OCI-LY1 (cell line): ENCODE data around the gene GOLGA1.

Source experiments
- H2AFZ ChIP-seq: fragments of 200-600 bp; sonication (generic), shearing (Covaris generic); 2 replicates; pipeline ENCODE4 v1.6.0; 2014; ENCODE audit warnings: antibody characterized with exemption, mild to moderate bottlenecking, low read length
- H3F3A ChIP-seq: fragments of 200-600 bp; sonication (generic), shearing (Covaris generic); 2 replicates; pipeline ENCODE4 v1.6.0; 2014; ENCODE audit warnings: mild to moderate bottlenecking, antibody characterized with exemption, low read length, moderate library complexity; ENCODE audit not compliant: insufficient read depth
- H3K27ac ChIP-seq: fragments of 200-600 bp; sonication (generic); 2 replicates; pipeline ENCODE4 v1.5.1; 2014; ENCODE audit warnings: low read length, mixed run types, mild to moderate bottlenecking, low read depth; ENCODE audit not compliant: poor library complexity, severe bottlenecking
- H3K27me3 ChIP-seq: fragments of 200-600 bp; sonication (generic); 2 replicates; pipeline ENCODE4 v1.6.0; 2014; ENCODE audit warnings: antibody characterized with exemption, mild to moderate bottlenecking, low read length, moderate library complexity; ENCODE audit not compliant: insufficient read depth
- H3K36me3 ChIP-seq: fragments of 200-600 bp; sonication (generic); 2 replicates; pipeline ENCODE4 v1.6.1; 2014; ENCODE audit warnings: mild to moderate bottlenecking, antibody characterized with exemption, low read length, moderate library complexity, mixed read lengths; ENCODE audit not compliant: insufficient read depth
- H3K4me1 ChIP-seq: fragments of 200-600 bp; sonication (generic); 2 replicates; pipeline ENCODE4 v1.5.1; 2014; ENCODE audit warnings: mild to moderate bottlenecking, low read length, moderate library complexity; ENCODE audit not compliant: insufficient read depth, severe bottlenecking
- H3K4me2 ChIP-seq: fragments of 200-600 bp; sonication (generic), shearing (Covaris generic); 2 replicates; pipeline ENCODE4 v1.6.1; 2014; ENCODE audit warnings: low read length
- H3K4me3 ChIP-seq: fragments of 200-600 bp; sonication (generic); 2 replicates; pipeline ENCODE4 v1.5.1; 2014; ENCODE audit warnings: low read length, low read depth, mild to moderate bottlenecking, mixed read lengths; ENCODE audit not compliant: poor library complexity, severe bottlenecking
- H3K79me2 ChIP-seq: fragments of 200-600 bp; shearing (Covaris generic); 2 replicates; pipeline ENCODE4 v1.6.1; 2016; ENCODE audit warnings: mixed run types, low read length, mixed read lengths; ENCODE audit not compliant: insufficient read depth
- H3K9ac ChIP-seq: fragments of 200-600 bp; sonication (generic), shearing (Covaris generic); 2 replicates; pipeline ENCODE4 v1.6.1; 2014; ENCODE audit warnings: mild to moderate bottlenecking, low read length, mixed read lengths
- H3K9me2 ChIP-seq: fragments of 200-600 bp; sonication (generic), shearing (Covaris generic); 2 replicates; pipeline ENCODE4 v1.6.1; 2014; ENCODE audit warnings: low read depth, mild to moderate bottlenecking, low read length, mixed read lengths
- H3K9me3 ChIP-seq: fragments of 200-600 bp; shearing (Covaris generic); 2 replicates; pipeline ENCODE4 v1.6.1; 2014; ENCODE audit warnings: low read length, mixed read lengths
- H4K20me1 ChIP-seq: fragments of 200-600 bp; sonication (generic), shearing (Covaris generic); 2 replicates; pipeline ENCODE4 v1.6.0; 2016; ENCODE audit warnings: mild to moderate bottlenecking, low read length; ENCODE audit not compliant: insufficient read depth
- EZH2 ChIP-seq: fragments of 200-600 bp; sonication (generic), shearing (Covaris generic); IDR thresholded peaks from 2 replicates; pipeline ENCODE4 v1.8.0; 2017; ENCODE audit warnings: borderline replicate concordance, mixed run types, mild to moderate bottlenecking, antibody characterized with exemption, low read length, moderate library complexity, mixed read lengths
- TF ChIP-seq, protein P1 (sequence below): fragments of 200-600 bp; sonication (generic), shearing (Covaris generic); IDR thresholded peaks from 2 replicates; pipeline ENCODE4 v1.5.1; 2017; ENCODE audit warnings: mild to moderate bottlenecking, antibody characterized with exemption, low read length, moderate library complexity, mixed read lengths

Gene GOLGA1

DNA sequence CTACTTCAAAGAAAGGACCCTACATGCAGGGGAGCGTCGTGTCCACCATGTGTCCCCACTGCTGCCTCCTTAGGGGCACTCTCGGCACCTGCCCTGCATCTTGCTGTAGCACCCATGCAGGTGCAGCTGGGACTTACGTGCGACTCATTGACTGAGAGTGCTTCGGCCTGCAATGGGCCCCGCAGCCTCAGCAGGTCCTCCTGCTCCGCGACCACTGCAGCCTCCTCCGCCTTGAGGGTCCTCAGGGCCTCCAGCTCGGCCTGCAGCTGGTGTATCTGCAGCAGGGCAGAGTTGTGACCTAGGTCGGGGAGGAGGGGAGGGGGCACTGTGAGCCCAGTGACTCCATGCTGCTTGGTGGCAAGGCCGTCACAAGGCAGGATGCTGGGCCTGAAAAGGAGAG, 51.9 kb downstream of the GOLGA1 start:
- H3K4me2 ChIP-seq, result no peak overlapping the region
- H3K9ac ChIP-seq, result no peak overlapping the region

DNA sequence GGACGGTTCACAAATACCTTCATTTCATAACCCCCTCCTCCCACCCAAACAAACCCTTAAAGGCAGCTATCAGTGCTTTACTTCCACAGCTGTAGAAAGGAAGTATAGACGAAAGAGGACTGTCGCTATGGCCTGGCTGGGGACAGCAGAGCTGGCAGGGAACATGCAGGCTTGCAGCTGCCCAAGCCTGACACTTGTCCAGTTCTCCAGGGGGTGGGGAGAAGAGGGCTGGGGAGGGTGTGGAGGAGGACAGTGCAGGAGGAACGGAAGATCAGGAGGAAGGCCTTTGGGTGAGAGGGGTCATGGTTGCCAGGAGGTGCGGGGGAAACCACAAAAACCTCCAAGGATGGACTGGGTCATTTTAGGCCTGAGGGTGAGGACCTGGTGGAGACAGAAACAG, 53.1 kb downstream of the GOLGA1 start:
- no peak overlapping the region for H3K4me3 ChIP-seq
- no peak overlapping the region for H3K4me2 ChIP-seq
- TF ChIP-seq, protein P1, sequence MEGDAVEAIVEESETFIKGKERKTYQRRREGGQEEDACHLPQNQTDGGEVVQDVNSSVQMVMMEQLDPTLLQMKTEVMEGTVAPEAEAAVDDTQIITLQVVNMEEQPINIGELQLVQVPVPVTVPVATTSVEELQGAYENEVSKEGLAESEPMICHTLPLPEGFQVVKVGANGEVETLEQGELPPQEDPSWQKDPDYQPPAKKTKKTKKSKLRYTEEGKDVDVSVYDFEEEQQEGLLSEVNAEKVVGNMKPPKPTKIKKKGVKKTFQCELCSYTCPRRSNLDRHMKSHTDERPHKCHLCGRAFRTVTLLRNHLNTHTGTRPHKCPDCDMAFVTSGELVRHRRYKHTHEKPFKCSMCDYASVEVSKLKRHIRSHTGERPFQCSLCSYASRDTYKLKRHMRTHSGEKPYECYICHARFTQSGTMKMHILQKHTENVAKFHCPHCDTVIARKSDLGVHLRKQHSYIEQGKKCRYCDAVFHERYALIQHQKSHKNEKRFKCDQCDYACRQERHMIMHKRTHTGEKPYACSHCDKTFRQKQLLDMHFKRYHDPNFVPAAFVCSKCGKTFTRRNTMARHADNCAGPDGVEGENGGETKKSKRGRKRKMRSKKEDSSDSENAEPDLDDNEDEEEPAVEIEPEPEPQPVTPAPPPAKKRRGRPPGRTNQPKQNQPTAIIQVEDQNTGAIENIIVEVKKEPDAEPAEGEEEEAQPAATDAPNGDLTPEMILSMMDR, result no peak
- no peak for TF ChIP-seq EZH2

More for the DNA sequence above, 51.9 kb downstream of the GOLGA1 start:
- H3K9me2 ChIP-seq, result no peaks in the 10 kb centered on the region
- no peak overlapping the region for H3K27ac ChIP-seq
- H3K27me3 ChIP-seq, result no peaks in the 10 kb centered on the region
- H3K36me3 ChIP-seq, result peaks cover 71% of the 10 kb centered on the region; the same call in 1 of the 2 replicates
- H2AFZ ChIP-seq, result no peak overlapping the region
- H3F3A ChIP-seq, result no peaks in the 10 kb centered on the region
- H3K79me2 ChIP-seq, result no peaks in the 10 kb centered on the region
- TF ChIP-seq EZH2, result no peak
- TF ChIP-seq, protein P1, result no peak
- H4K20me1 ChIP-seq, result no peaks in the 10 kb centered on the region
- H3K9me3 ChIP-seq, result no peaks in the 10 kb centered on the region
- no peaks in the 10 kb centered on the region for H3K4me1 ChIP-seq
- H3K4me3 ChIP-seq, result no peak overlapping the region

DNA sequence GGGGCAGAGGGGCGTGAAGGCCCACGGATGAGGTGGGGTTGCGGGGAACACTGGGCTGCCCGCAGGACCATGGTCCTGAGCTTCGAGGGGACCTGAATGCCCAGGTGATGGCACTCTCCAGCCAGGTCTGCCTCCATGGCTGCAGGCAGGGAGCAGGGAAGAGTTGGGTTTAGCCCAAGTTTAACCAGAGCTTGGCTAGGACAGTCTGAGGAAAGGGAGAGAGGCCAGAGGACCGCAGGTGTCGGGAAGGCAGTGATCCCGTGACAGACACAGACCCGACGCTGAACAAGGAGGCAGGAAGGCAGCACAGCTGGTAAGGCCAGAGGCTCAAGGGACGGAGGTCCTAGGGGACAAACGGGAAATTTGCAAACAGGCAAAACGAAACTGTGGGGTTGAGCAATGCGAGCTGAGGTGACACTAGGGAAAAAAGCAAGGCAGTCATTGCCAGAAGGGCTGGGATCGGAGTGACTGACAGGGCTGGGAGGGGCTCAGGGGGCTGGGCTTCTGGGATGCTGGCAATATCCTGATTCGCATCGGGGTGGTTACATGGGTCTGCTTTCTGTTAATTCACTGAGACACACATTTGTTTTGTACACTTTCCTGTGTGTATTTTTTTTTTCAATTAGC, 53.9 kb downstream of the GOLGA1 start:
- TF ChIP-seq, protein P1, result no peak
- TF ChIP-seq EZH2, result no peak
- no peaks in the 10 kb centered on the region for H3K9me3 ChIP-seq
- H3K36me3 ChIP-seq, result peaks cover 71% of the 10 kb centered on the region; the same call in 1 of the 2 replicates
- no peak overlapping the region for H3K27ac ChIP-seq
- no peaks in the 10 kb centered on the region for H3K79me2 ChIP-seq
- no peak overlapping the region for H3K9ac ChIP-seq
- no peaks in the 10 kb centered on the region for H3K27me3 ChIP-seq
- H3F3A ChIP-seq, result no peaks in the 10 kb centered on the region
- no peaks in the 10 kb centered on the region for H3K4me1 ChIP-seq
- no peaks in the 10 kb centered on the region for H4K20me1 ChIP-seq
- H3K9me2 ChIP-seq, result no peaks in the 10 kb centered on the region
- no peak overlapping the region for H3K4me2 ChIP-seq
- no peak overlapping the region for H3K4me3 ChIP-seq
- no peak overlapping the region for H2AFZ ChIP-seq

More for the DNA sequence above, 53.1 kb downstream of the GOLGA1 start:
- H2AFZ ChIP-seq, result no peak overlapping the region
- H3F3A ChIP-seq, result no peaks in the 10 kb centered on the region
- H3K9me2 ChIP-seq, result no peaks in the 10 kb centered on the region
- no peaks in the 10 kb centered on the region for H3K4me1 ChIP-seq
- H3K27me3 ChIP-seq, result no peaks in the 10 kb centered on the region
- H3K36me3 ChIP-seq, result peaks cover 63% of the 10 kb centered on the region; the same call in 1 of the 2 replicates
- H4K20me1 ChIP-seq, result no peaks in the 10 kb centered on the region
- H3K9me3 ChIP-seq, result no peaks in the 10 kb centered on the region
- no peak overlapping the region for H3K9ac ChIP-seq
- H3K27ac ChIP-seq, result no peak overlapping the region
- no peaks in the 10 kb centered on the region for H3K79me2 ChIP-seq
